H1 (cell line): ENCODE results near the gene DOCK1. TPM values are rescaled to one million over a fixed set of nuclear protein-coding genes. Genes with fewer than 3 reads are reported as not detected.

ENCODE experiments used
- CTCF ChIA-PET: fragments of 300-600 bp; sonication (Branson Sonifier 250); formaldehyde crosslinking; loops from one replicate; lab custom pipeline; 2021; ENCODE audit not compliant: partially characterized antibody; lab: Charles Lee
- POLR2A ChIA-PET: fragments of 300-600 bp; sonication (Branson Sonifier 250); formaldehyde crosslinking; loops from one replicate; lab custom pipeline; 2021; ENCODE audit warnings: inconsistent platforms; ENCODE audit not compliant: partially characterized antibody; lab: Charles Lee
- DNase-seq, 2 experiments: peaks; one replicate each; pipeline versions ENCODE4 v3.0.0 to v3.0.0-alpha.2; 2010 to 2022; ENCODE audit warnings: low spot score in 2 of 2, low read depth in 1 of 2, mixed read lengths in 1 of 2
- FAIRE-seq: peaks from 2 replicates; lab custom pipeline; 2011; peaks lifted over from hg19 to GRCh38; lab: Jason Lieb, UNC
- H2AFZ ChIP-seq: 2 replicates; pipeline ENCODE4 v1.8.1; 2012; ENCODE audit warnings: low read length, inconsistent platforms
- H2AK5ac ChIP-seq: 2 replicates; pipeline ENCODE4 v1.6.1; 2013; ENCODE audit warnings: low read depth, low read length
- H2BK120ac ChIP-seq: replicated peaks from 2 replicates; pipeline ENCODE3; 2013; ENCODE audit warnings: low read depth, low read length, inconsistent platforms
- H2BK12ac ChIP-seq: 2 replicates; pipeline ENCODE4 v1.6.1; 2013; ENCODE audit warnings: low read depth, low read length
- H2BK15ac ChIP-seq: 2 replicates; pipeline ENCODE4 v1.6.1; 2013; ENCODE audit warnings: low read length
- H2BK20ac ChIP-seq: 2 replicates; pipeline ENCODE4 v1.6.1; 2013; ENCODE audit warnings: low read length
- H2BK5ac ChIP-seq: 2 replicates; pipeline ENCODE4 v1.6.1; 2013; ENCODE audit warnings: low read depth, low read length
- H3K14ac ChIP-seq: 2 replicates; pipeline ENCODE4 v1.6.1; 2013; ENCODE audit warnings: inconsistent platforms; ENCODE audit not compliant: insufficient read length
- H3K18ac ChIP-seq: 2 replicates; pipeline ENCODE4 v1.6.1; 2013; ENCODE audit warnings: low read length; ENCODE audit errors: extremely low read depth
- H3K23ac ChIP-seq: 2 replicates; pipeline ENCODE4 v1.6.1; 2013; ENCODE audit warnings: inconsistent platforms; ENCODE audit not compliant: insufficient read length
- H3K23me2 ChIP-seq: 2 replicates; pipeline ENCODE4 v1.6.1; 2013; ENCODE audit warnings: low read depth, low read length
- H3K27ac ChIP-seq: 2 replicates; pipeline ENCODE4 v1.6.1; 2011; ENCODE audit warnings: low read depth, low read length, inconsistent platforms
- H3K27me3 ChIP-seq, 4 experiments: replicated peaks in 1 of 4; 1 replicate in 1 of 4; 2 replicates in 3 of 4; pipeline versions ENCODE4 v1.6.1 to v1.8.1; 2011 to 2013; ENCODE audit warnings: low read length in 3 of 4, mild to moderate bottlenecking in 3 of 4, inconsistent platforms in 2 of 4, mixed read lengths in 2 of 4, moderate library complexity in 1 of 4; ENCODE audit not compliant: control insufficient read depth in 3 of 4, insufficient read depth in 3 of 4; ENCODE audit errors: extremely low read depth in 1 of 4
- H3K36me3 ChIP-seq, 4 experiments: 2 replicates each; pipeline versions ENCODE4 v1.6.1 to v1.8.1; 2011 to 2013; ENCODE audit warnings: mild to moderate bottlenecking in 4 of 4, low read length in 3 of 4, moderate library complexity in 2 of 4, control low read depth in 1 of 4, inconsistent platforms in 1 of 4; ENCODE audit not compliant: insufficient read depth in 4 of 4, control insufficient read depth in 2 of 4
- H3K4ac ChIP-seq: replicated peaks from 2 replicates; pipeline ENCODE3; 2013; ENCODE audit warnings: low read length, low read depth, mixed read lengths, inconsistent platforms; ENCODE audit not compliant: insufficient read length
- H3K4me1 ChIP-seq, 4 experiments: replicated peaks in 1 of 4; 1 replicate in 1 of 4; 2 replicates in 3 of 4; pipeline versions ENCODE4 v1.6.1 to v1.8.1; 2011 to 2013; ENCODE audit warnings: low read length in 3 of 4, inconsistent platforms in 2 of 4, mixed read lengths in 1 of 4; ENCODE audit not compliant: insufficient read depth in 4 of 4, control insufficient read depth in 3 of 4
- H3K4me2 ChIP-seq, 2 experiments: 2 replicates each; pipeline versions ENCODE4 v1.6.1 to v1.8.1; 2011 to 2013; ENCODE audit warnings: low read depth in 2 of 2, low read length in 2 of 2, control low read depth in 1 of 2, inconsistent platforms in 1 of 2, mild to moderate bottlenecking in 1 of 2; ENCODE audit not compliant: insufficient read depth in 1 of 2
- H3K4me3 ChIP-seq, 4 experiments: fragments of 200-600, 300-600 bp in 1 of 4; sonication (generic), shearing (Covaris generic), sonication (Bioruptor Twin) in 1 of 4; 2 replicates each; pipeline versions ENCODE4 v1.5.1 to v1.8.1; 2011 to 2016; ENCODE audit warnings: low read length in 4 of 4, low read depth in 3 of 4, control low read depth in 2 of 4, inconsistent platforms in 2 of 4, mild to moderate bottlenecking in 2 of 4, mixed read lengths in 1 of 4, moderate library complexity in 1 of 4; ENCODE audit not compliant: insufficient read depth in 2 of 4; ENCODE audit errors: extremely low read depth in 1 of 4
- H3K56ac ChIP-seq: replicated peaks from 2 replicates; pipeline ENCODE3; 2013; ENCODE audit warnings: low read depth, mild to moderate bottlenecking, mixed read lengths, low read length, inconsistent platforms; ENCODE audit not compliant: insufficient read length
- H3K79me1 ChIP-seq: 2 replicates; pipeline ENCODE4 v1.6.1; 2013; ENCODE audit warnings: low read depth, low read length, control low read depth
- H3K79me2 ChIP-seq, 2 experiments: 2 replicates each; pipeline versions ENCODE4 v1.6.1 to v1.8.1; 2012 to 2013; ENCODE audit warnings: low read length in 2 of 2, mild to moderate bottlenecking in 2 of 2, inconsistent platforms in 1 of 2; ENCODE audit not compliant: insufficient read depth in 2 of 2, control insufficient read depth in 1 of 2
- H3K9ac ChIP-seq, 4 experiments: replicated peaks in 1 of 4; 1 replicate in 1 of 4; 2 replicates in 3 of 4; pipeline versions ENCODE4 v1.6.1 to v1.8.1; 2011 to 2013; ENCODE audit warnings: low read depth in 3 of 4, low read length in 3 of 4, control low read depth in 2 of 4, mild to moderate bottlenecking in 2 of 4, moderate library complexity in 2 of 4, inconsistent platforms in 1 of 4; ENCODE audit errors: extremely low read depth in 1 of 4
- H3K9me3 ChIP-seq, 2 experiments: 2 replicates each; pipeline versions ENCODE4 v1.6.1 to v1.8.1; 2012 to 2013; ENCODE audit warnings: mild to moderate bottlenecking in 2 of 2, moderate library complexity in 2 of 2, control low read depth in 1 of 2, inconsistent platforms in 1 of 2, low read depth in 1 of 2, low read length in 1 of 2, mixed read lengths in 1 of 2; ENCODE audit not compliant: insufficient read depth in 2 of 2
- H4K20me1 ChIP-seq, 2 experiments: replicated peaks in 1 of 2; 2 replicates each; pipeline versions ENCODE3 to v1.8.1; 2011 to 2013; ENCODE audit warnings: inconsistent platforms in 2 of 2, low read length in 2 of 2, mild to moderate bottlenecking in 1 of 2; ENCODE audit not compliant: insufficient read depth in 2 of 2, control insufficient read depth in 1 of 2
- H4K5ac ChIP-seq: 2 replicates; pipeline ENCODE4 v1.6.1; 2013; ENCODE audit warnings: low read length, low read depth, mixed read lengths, inconsistent platforms; ENCODE audit not compliant: insufficient read length
- H4K8ac ChIP-seq: 2 replicates; pipeline ENCODE4 v1.8.0; 2013; ENCODE audit warnings: mild to moderate bottlenecking, moderate library complexity, low read length, inconsistent platforms; ENCODE audit not compliant: insufficient read depth; ENCODE audit errors: extremely low read depth
- H4K91ac ChIP-seq: replicated peaks from 2 replicates; pipeline ENCODE3; 2013; ENCODE audit warnings: low read length, mixed read lengths, inconsistent platforms; ENCODE audit not compliant: insufficient read length
- CREB1 ChIP-seq: IDR thresholded peaks from 2 replicates; pipeline ENCODE4 v1.6.1; 2012; ENCODE audit warnings: inconsistent platforms
- RAD21 ChIP-seq, 2 experiments: IDR thresholded peaks in 1 of 2; conservative IDR thresholded peaks in 1 of 2; 2 replicates each; pipeline ENCODE4 v1.6.1; 2011; ENCODE audit warnings: low read depth in 2 of 2, low read length in 2 of 2, improper control_type of control experiment in 1 of 2, inconsistent platforms in 1 of 2, mild to moderate bottlenecking in 1 of 2, moderate library complexity in 1 of 2
- SIN3A ChIP-seq, 2 experiments: IDR thresholded peaks in 1 of 2; conservative IDR thresholded peaks in 1 of 2; 2 replicates each; pipeline ENCODE4 v1.6.1; 2011 to 2012; ENCODE audit warnings: low read length in 2 of 2, improper control_type of control experiment in 1 of 2, low read depth in 1 of 2, mild to moderate bottlenecking in 1 of 2
- TCF12 ChIP-seq: IDR thresholded peaks from 2 replicates; pipeline ENCODE4 v1.6.1; 2011; ENCODE audit warnings: low read depth, mild to moderate bottlenecking, low read length
- TEAD4 ChIP-seq: IDR thresholded peaks from 2 replicates; pipeline ENCODE4 v1.6.1; 2012; ENCODE audit warnings: low read depth, low read length, inconsistent platforms, mixed read lengths
- YY1 ChIP-seq: IDR thresholded peaks from 2 replicates; pipeline ENCODE4 v1.6.1; 2011; ENCODE audit warnings: low read depth, mild to moderate bottlenecking, low read length
- ZNF274 ChIP-seq: IDR thresholded peaks from 2 replicates; pipeline ENCODE4 v1.7.0; 2012; ENCODE audit warnings: low read length, borderline replicate concordance; ENCODE audit errors: extremely low read depth
- WGBS, 2 experiments: shearing (Covaris generic) in 1 of 2; methylation state at CpG; one replicate each; pipeline versions ENCODE4 v1.1.6 to v1.1.7; 2013 to 2015; ENCODE audit warnings: low lambda C conversion rate in 2 of 2, mixed read lengths in 2 of 2, inconsistent platforms in 1 of 2, low coverage in 1 of 2, missing lambda C conversion rate in 1 of 2; ENCODE audit not compliant: insufficient replicate concordance in 2 of 2, insufficient coverage in 1 of 2, insufficient read length in 1 of 2; ENCODE audit errors: extremely low coverage in 1 of 2, missing lambda C conversion rate in 1 of 2; 5-methylcytosine and 5-hydroxymethylcytosine counted together
- polyA plus RNA-seq, 7 experiments: library from polyadenylated mRNA; depleted of rRNA in 3 of 7; stranded (reverse) in 5 of 7; unstranded in 2 of 7; fragments of >200 nt in 5 of 7; fragments of 200-250 nt in 2 of 7; gene quantifications; 1 replicate in 5 of 7; 2 replicates in 1 of 7; 4 replicates in 1 of 7; pipeline versions ENCODE4 v1.2.1 to v1.2.3, GENCODE V29; 2011 to 2013; ENCODE audit warnings: missing spikeins in 2 of 7, mixed read lengths in 2 of 7
- total RNA-seq: library from RNA; stranded (reverse); fragmentation: NEBNext Ultra II Directional; extraction: Animal tissue kit (Norgen Biotek cat#: 25700); gene quantifications from 2 replicates; pipeline ENCODE4 v1.2.1, GENCODE V29; 2021
- TF ChIP-seq, protein P1 (sequence below): IDR thresholded peaks from 2 replicates; pipeline ENCODE4 v1.6.1; 2012; ENCODE audit warnings: low read length, inconsistent platforms

DOCK1 gene
- total and polyA plus RNA-seq, 2 of the 8 experiments (the other 6 are each of a cell fraction or from before 2014, with no cell fraction given), result 11.6 to 53.0 TPM

- Histone ChIP-seq H2BK15ac (no peak overlapping the region), H3K23me2 (no peaks in the 10 kb centered on the region), H3K4me1 (peaks cover 0 to 5% (median 4%) of the 10 kb centered on the region in 4 experiments; a peak in 4 of 7 replicates), H3K79me2 (no peaks in the 10 kb centered on the region), H3K18ac (no peak overlapping the region), H4K20me1 (no peaks in the 10 kb centered on the region), H4K5ac (no peak overlapping the region), H3K4me2 (peak overlapping the region; percentile 6 to 33; a peak in 2 of 4 replicates), H3K27ac (no peak overlapping the region), H3K9ac (no peak overlapping the region), H3K36me3 (no peaks in the 10 kb centered on the region), H3K4ac (peak overlapping the region; percentile 73), H3K9me3 (no peaks in the 10 kb centered on the region), H3K4me3 (no peak overlapping the region), H3K27me3 (no peaks in the 10 kb centered on the region), H2BK20ac (no peak overlapping the region), H3K14ac (no peak overlapping the region), H2BK120ac (no peak overlapping the region), H3K23ac (no peak overlapping the region), H2BK12ac (no peak overlapping the region; the same call in 1 of the 2 replicates), H2AK5ac (no peak overlapping the region), H3K56ac (no peak overlapping the region), H4K91ac (no peak overlapping the region), H4K8ac (no peak overlapping the region), H2AFZ (no peak overlapping the region), H2BK5ac (0 out of 2 replicates have a peak overlapping the region, but pooled peaks have one; percentile 39), H3K79me1 (no peaks in the 10 kb centered on the region)
- FAIRE-seq (peak; percentile 70), DNase-seq (peak; percentile 13 to 37)
- 85% methylated on average over 16 of the region's 16 CpGs; no CpG with 5 or more reads in 1 of the 2 experiments for WGBS, 2 experiments
- ChIA-PET POLR2A (no interaction called here), CTCF (interaction anchor here (1.1 to 2.1 kb wide), 5 partner anchors 9 to 84 kb away, joined by 3 to 5 read pairs (median 3); no protein-coding TSS in a partner anchor)
- TF ChIP-seq CREB1, result peak; percentile 51; the same call in 1 of the 2 replicates
- TF ChIP-seq ZNF274, result no peak
- peak; percentile 87 for TF ChIP-seq TEAD4
- 0 out of 4 replicates have a peak, but pooled peaks of 1 of the 2 experiments have one; percentile 14 for TF ChIP-seq RAD21 (IDR thresholded peaks at IDR 0.05 in 1 of 2, conservative IDR thresholded peaks at IDR 0.05 in 1 of 2; ENCODE audit: low read depth in 2 of 2, low read length in 2 of 2)
- peak in 1 of 2 experiments; percentile 37; a peak in 1 of 4 replicates for TF ChIP-seq SIN3A (conservative IDR thresholded peaks at IDR 0.05 in 1 of 2, IDR thresholded peaks at IDR 0.05 in 1 of 2; ENCODE audit: low read depth in 1 of 2, low read length in 2 of 2)
- 0 out of 2 replicates have a peak, but pooled peaks have one; percentile 7 for TF ChIP-seq YY1
- TF ChIP-seq, protein P1, sequence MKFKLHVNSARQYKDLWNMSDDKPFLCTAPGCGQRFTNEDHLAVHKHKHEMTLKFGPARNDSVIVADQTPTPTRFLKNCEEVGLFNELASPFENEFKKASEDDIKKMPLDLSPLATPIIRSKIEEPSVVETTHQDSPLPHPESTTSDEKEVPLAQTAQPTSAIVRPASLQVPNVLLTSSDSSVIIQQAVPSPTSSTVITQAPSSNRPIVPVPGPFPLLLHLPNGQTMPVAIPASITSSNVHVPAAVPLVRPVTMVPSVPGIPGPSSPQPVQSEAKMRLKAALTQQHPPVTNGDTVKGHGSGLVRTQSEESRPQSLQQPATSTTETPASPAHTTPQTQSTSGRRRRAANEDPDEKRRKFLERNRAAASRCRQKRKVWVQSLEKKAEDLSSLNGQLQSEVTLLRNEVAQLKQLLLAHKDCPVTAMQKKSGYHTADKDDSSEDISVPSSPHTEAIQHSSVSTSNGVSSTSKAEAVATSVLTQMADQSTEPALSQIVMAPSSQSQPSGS, result no peak
- 0 out of 2 replicates have a peak, but pooled peaks have one; percentile 34 for TF ChIP-seq TCF12
These were observed 580.1 kb downstream of the DOCK1 start for GRCh38 chr10:127485153-127485857.
